ENCODE data around the gene SCARB1. TPM values are rescaled to one million over a fixed set of nuclear protein-coding genes. Genes with fewer than 3 reads are reported as not detected.

Gene SCARB1
- total and polyA plus RNA-seq, 9 of the 15 experiments (the other 6 are each of a cell fraction or from before 2014, with no cell fraction given), result 0.56 to 157 (median 52.8) TPM

DNA sequence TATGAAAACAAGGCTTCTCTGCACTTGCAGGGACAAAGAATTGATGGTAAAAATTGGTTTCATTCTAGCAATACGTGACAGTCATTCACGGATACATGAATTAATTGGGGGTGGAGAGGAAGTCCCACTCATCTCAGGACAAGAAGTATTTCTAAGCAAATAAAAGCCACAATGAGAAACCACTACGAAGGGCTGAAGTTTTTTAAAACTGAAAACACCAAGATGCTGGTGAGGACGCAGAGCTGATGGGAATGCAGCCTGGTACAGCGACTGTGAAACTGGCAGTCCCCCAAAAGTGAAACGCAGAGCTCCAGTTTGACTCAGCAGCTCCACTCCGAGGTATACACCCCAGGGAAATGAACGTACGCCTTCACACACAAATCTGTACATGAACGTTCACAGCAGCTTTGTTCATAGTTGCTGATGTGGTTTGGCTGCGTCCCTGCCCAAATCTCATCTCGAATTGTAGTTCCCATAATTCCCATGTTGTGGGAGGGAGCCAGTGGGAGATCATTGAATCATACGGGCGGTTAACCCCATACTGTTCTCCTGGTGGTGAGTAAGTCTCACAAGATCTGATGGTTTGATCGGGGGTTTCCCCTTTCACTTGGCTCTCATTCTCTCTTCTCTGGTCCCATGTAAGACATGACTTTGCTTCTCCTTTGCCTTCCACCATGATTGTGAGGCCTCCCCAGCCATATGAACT lies 89.0 kb downstream of the SCARB1 start (continued):
- TF ChIP-seq FOXA3 (CRISPR knock-in tag; conservative IDR thresholded peaks at IDR 0.05 in 1 of 2, IDR thresholded peaks at IDR 0.05 in 1 of 2) (peak in 1 of 2 experiments; percentile 38; a peak in 1 of 4 replicates), MYC (IDR thresholded peaks at IDR 0.05; ENCODE audit: low read depth, low read length) (no peak), MYC (CRISPR knock-in tag; IDR thresholded peaks at IDR 0.05; ENCODE audit: borderline replicate concordance, low read depth) (no peak), HDAC3 (IDR thresholded peaks at IDR 0.05; ENCODE audit: borderline replicate concordance, partially characterized antibody) (no peak)
- TF ChIP-seq, protein P1, sequence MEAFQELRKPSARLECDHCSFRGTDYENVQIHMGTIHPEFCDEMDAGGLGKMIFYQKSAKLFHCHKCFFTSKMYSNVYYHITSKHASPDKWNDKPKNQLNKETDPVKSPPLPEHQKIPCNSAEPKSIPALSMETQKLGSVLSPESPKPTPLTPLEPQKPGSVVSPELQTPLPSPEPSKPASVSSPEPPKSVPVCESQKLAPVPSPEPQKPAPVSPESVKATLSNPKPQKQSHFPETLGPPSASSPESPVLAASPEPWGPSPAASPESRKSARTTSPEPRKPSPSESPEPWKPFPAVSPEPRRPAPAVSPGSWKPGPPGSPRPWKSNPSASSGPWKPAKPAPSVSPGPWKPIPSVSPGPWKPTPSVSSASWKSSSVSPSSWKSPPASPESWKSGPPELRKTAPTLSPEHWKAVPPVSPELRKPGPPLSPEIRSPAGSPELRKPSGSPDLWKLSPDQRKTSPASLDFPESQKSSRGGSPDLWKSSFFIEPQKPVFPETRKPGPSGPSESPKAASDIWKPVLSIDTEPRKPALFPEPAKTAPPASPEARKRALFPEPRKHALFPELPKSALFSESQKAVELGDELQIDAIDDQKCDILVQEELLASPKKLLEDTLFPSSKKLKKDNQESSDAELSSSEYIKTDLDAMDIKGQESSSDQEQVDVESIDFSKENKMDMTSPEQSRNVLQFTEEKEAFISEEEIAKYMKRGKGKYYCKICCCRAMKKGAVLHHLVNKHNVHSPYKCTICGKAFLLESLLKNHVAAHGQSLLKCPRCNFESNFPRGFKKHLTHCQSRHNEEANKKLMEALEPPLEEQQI (IDR thresholded peaks at IDR 0.05), result peak; percentile 60; the same call in 1 of the 2 replicates
- TF ChIP-seq, protein P2, sequence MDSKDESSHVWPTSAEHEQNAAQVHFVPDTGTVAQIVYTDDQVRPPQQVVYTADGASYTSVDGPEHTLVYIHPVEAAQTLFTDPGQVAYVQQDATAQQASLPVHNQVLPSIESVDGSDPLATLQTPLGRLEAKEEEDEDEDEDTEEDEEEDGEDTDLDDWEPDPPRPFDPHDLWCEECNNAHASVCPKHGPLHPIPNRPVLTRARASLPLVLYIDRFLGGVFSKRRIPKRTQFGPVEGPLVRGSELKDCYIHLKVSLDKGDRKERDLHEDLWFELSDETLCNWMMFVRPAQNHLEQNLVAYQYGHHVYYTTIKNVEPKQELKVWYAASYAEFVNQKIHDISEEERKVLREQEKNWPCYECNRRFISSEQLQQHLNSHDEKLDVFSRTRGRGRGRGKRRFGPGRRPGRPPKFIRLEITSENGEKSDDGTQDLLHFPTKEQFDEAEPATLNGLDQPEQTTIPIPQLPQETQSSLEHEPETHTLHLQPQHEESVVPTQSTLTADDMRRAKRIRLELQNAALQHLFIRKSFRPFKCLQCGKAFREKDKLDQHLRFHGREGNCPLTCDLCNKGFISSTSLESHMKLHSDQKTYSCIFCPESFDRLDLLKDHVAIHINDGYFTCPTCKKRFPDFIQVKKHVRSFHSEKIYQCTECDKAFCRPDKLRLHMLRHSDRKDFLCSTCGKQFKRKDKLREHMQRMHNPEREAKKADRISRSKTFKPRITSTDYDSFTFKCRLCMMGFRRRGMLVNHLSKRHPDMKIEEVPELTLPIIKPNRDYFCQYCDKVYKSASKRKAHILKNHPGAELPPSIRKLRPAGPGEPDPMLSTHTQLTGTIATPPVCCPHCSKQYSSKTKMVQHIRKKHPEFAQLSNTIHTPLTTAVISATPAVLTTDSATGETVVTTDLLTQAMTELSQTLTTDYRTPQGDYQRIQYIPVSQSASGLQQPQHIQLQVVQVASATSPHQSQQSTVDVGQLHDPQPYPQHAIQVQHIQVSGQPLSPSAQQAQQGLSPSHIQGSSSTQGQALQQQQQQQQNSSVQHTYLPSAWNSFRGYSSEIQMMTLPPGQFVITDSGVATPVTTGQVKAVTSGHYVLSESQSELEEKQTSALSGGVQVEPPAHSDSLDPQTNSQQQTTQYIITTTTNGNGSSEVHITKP (IDR thresholded peaks at IDR 0.05; ENCODE audit: partially characterized antibody), result peak; percentile 74
